ENCODE results near the gene TP53BP2. TPM values are rescaled to one million over a fixed set of nuclear protein-coding genes. Genes with fewer than 3 reads are reported as not detected.

The TP53BP2 gene
- total RNA-seq, 1 donor, result 31.8 TPM

DNA sequence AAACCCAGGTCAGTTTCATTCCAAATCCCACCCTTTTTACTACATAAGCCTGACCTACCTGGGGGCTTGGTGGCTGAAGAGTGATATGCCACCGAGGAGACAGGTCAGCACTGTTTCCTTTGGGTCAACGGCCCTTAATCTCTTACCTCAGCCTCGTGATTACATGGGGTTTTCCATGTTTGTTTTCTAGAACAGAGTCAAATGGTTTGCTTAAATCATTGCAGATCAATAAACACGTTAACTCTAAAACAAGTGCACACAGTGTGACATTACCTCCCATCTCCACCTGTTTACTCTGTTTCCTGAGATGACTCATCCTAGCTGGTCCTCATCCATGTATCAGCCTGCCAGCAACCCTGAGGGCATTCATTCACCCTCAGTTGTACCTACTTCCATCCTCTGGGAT, 40.8 kb upstream of the TP53BP2 start:
- Histone ChIP-seq H3K27me3 (ENCODE audit: insufficient read depth, low read length) (no peaks in the 10 kb centered on the region), H3K79me2 (ENCODE audit: insufficient read depth, low read length) (no peaks in the 10 kb centered on the region), H3K4me1 (ENCODE audit: insufficient read depth, low read length) (peaks cover 14% of the 10 kb centered on the region), H3K4me3 (ENCODE audit: insufficient read depth, low read length) (no peak overlapping the region), H3K27ac (ENCODE audit: low read depth, low read length) (no peak overlapping the region), H3K4me2 (ENCODE audit: insufficient read depth, low read length) (no peak overlapping the region), H3K9me3 (ENCODE audit: low read depth, low read length) (no peaks in the 10 kb centered on the region), H4K20me1 (ENCODE audit: insufficient read depth, low read length) (no peaks in the 10 kb centered on the region), H3K36me3 (ENCODE audit: insufficient read depth, low read length) (no peaks in the 10 kb centered on the region), H2AFZ (ENCODE audit: low read length) (no peak overlapping the region)
- DNase-seq (ENCODE audit: insufficient read length, low spot score, missing footprints), result no peak
- TF ChIP-seq, protein P1, sequence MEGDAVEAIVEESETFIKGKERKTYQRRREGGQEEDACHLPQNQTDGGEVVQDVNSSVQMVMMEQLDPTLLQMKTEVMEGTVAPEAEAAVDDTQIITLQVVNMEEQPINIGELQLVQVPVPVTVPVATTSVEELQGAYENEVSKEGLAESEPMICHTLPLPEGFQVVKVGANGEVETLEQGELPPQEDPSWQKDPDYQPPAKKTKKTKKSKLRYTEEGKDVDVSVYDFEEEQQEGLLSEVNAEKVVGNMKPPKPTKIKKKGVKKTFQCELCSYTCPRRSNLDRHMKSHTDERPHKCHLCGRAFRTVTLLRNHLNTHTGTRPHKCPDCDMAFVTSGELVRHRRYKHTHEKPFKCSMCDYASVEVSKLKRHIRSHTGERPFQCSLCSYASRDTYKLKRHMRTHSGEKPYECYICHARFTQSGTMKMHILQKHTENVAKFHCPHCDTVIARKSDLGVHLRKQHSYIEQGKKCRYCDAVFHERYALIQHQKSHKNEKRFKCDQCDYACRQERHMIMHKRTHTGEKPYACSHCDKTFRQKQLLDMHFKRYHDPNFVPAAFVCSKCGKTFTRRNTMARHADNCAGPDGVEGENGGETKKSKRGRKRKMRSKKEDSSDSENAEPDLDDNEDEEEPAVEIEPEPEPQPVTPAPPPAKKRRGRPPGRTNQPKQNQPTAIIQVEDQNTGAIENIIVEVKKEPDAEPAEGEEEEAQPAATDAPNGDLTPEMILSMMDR (IDR thresholded peaks at IDR 0.05; ENCODE audit: extremely low read depth, low read depth, low read length), result no peak

DNA sequence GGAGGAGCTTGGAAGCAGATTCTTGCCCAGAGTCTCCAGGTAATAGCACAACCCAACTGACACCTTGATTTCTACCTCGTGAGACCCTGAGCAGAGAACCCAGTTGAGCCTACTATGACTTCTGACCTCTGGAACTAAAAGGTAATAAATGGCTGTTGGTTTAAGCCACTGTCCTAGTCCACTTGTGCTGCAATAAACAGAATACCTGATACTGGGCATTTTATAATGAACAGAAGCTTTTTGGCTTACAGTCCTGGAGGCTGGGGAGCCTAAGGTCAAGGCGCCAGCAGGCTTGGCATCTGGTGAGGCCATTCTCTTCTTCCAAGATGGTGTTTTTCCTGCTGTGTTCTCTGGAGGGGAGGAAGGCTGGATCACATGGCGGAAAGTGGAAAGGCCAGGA, 39.9 kb upstream of the TP53BP2 start:
- TF ChIP-seq, protein P1 (IDR thresholded peaks at IDR 0.05; ENCODE audit: extremely low read depth, low read depth, low read length), result no peak
- H2AFZ ChIP-seq (ENCODE audit: low read length), result no peak overlapping the region
- no peak for DNase-seq (ENCODE audit: insufficient read length, low spot score, missing footprints)
- H4K20me1 ChIP-seq (ENCODE audit: insufficient read depth, low read length), result no peaks in the 10 kb centered on the region
- no peaks in the 10 kb centered on the region for H3K27me3 ChIP-seq (ENCODE audit: insufficient read depth, low read length)
- H3K9me3 ChIP-seq (ENCODE audit: low read depth, low read length), result no peaks in the 10 kb centered on the region
- no peaks in the 10 kb centered on the region for H3K36me3 ChIP-seq (ENCODE audit: insufficient read depth, low read length)
- H3K4me3 ChIP-seq (ENCODE audit: insufficient read depth, low read length), result no peak overlapping the region
- no peaks in the 10 kb centered on the region for H3K79me2 ChIP-seq (ENCODE audit: insufficient read depth, low read length)
- no peak overlapping the region for H3K27ac ChIP-seq (ENCODE audit: low read depth, low read length)
- peaks cover 14% of the 10 kb centered on the region for H3K4me1 ChIP-seq (ENCODE audit: insufficient read depth, low read length)
- no peak overlapping the region for H3K4me2 ChIP-seq (ENCODE audit: insufficient read depth, low read length)

DNA sequence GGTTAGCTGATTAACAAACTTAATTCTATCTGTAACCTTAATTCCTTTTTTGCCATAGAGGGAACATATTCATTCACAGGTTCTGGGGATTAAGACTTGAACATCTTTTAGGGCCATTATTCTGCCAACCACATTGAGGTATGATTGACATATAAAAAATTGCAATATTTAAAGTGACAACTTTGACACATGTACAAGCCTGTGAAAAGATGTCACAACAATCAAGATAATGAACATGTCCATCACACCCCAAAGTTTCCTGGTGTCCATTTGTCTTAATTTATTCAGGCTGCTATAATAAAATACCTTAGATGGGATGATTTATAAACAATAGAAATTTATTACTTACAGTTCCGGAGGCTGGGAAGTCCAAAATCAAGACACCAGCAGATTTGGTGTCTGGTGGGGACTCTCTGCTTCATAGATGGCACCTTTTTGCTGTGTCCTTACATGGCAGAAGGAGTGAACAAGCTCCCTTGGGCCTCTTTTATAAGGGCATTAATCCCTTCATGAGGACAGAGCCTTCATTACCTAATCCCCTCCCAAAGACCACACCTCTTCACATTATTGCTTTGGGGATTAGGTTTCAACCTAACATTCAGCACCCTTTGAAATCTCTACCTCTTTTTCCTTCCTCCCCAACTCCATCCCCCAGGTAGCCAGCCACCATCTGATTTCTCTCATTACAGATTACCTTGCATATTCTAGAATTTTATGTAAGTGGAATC, 33.0 kb upstream of the TP53BP2 start:
- DNase-seq (ENCODE audit: insufficient read length, low spot score, missing footprints), result no peak
- Histone ChIP-seq H3K4me1 (ENCODE audit: insufficient read depth, low read length) (no peaks in the 10 kb centered on the region), H3K9me3 (ENCODE audit: low read depth, low read length) (no peaks in the 10 kb centered on the region), H3K79me2 (ENCODE audit: insufficient read depth, low read length) (no peaks in the 10 kb centered on the region), H3K4me2 (ENCODE audit: insufficient read depth, low read length) (no peak overlapping the region), H3K27me3 (ENCODE audit: insufficient read depth, low read length) (peaks cover 3% of the 10 kb centered on the region), H3K27ac (ENCODE audit: low read depth, low read length) (no peak overlapping the region), H2AFZ (ENCODE audit: low read length) (no peak overlapping the region), H4K20me1 (ENCODE audit: insufficient read depth, low read length) (no peaks in the 10 kb centered on the region), H3K36me3 (ENCODE audit: insufficient read depth, low read length) (no peaks in the 10 kb centered on the region), H3K4me3 (ENCODE audit: insufficient read depth, low read length) (no peak overlapping the region)
- TF ChIP-seq, protein P1 (IDR thresholded peaks at IDR 0.05; ENCODE audit: extremely low read depth, low read depth, low read length), result no peak

DNA sequence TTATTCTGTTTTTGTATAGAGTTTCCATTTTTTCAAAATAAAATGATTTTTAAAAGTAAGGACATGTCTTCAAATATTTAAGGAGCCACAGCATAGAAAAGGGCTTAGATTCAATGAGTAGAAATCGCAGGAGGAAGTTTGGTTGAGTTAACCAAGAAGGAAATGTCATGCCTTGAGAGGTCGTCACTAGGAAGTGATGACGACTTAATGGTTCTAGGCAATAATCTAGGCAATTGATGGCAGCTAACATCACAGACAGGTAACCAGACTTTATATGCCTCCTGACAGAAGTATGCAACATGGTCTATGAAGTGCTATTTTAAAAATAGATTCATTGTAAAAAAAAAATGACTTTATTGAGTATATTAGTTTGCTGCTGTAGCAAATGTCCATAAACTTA, 32.1 kb upstream of the TP53BP2 start:
- Histone ChIP-seq H3K4me1 (ENCODE audit: insufficient read depth, low read length) (no peaks in the 10 kb centered on the region), H2AFZ (ENCODE audit: low read length) (no peak overlapping the region), H3K27ac (ENCODE audit: low read depth, low read length) (no peak overlapping the region), H3K4me2 (ENCODE audit: insufficient read depth, low read length) (no peak overlapping the region), H3K4me3 (ENCODE audit: insufficient read depth, low read length) (no peak overlapping the region), H3K27me3 (ENCODE audit: insufficient read depth, low read length) (peaks cover 7% of the 10 kb centered on the region), H3K36me3 (ENCODE audit: insufficient read depth, low read length) (no peaks in the 10 kb centered on the region), H4K20me1 (ENCODE audit: insufficient read depth, low read length) (no peaks in the 10 kb centered on the region), H3K79me2 (ENCODE audit: insufficient read depth, low read length) (no peaks in the 10 kb centered on the region), H3K9me3 (ENCODE audit: low read depth, low read length) (no peaks in the 10 kb centered on the region)
- TF ChIP-seq, protein P1 (IDR thresholded peaks at IDR 0.05; ENCODE audit: extremely low read depth, low read depth, low read length), result no peak
- no peak for DNase-seq (ENCODE audit: insufficient read length, low spot score, missing footprints)
